Progenitor cell of endocrine pancreas (in vitro differentiated cells): Measurements from ENCODE around the gene RSRC1. TPM values are rescaled to one million over a fixed set of nuclear protein-coding genes. Genes with fewer than 3 reads are reported as not detected.
"Not testable (repeated sequence)": the region's sequence is repeated elsewhere in the genome, so short reads cannot be mapped to it uniquely, and the experiment has no call there.

Source experiments
- DNase-seq: peaks from one replicate; pipeline ENCODE4 v3.0.0; 2021; ENCODE audit warnings: low spot score; ENCODE audit not compliant: unreplicated experiment
- H3K27ac Mint-ChIP-seq: 2 replicates; pipeline ENCODE4 v1.8.0; 2021; ENCODE audit warnings: mild to moderate bottlenecking, moderate library complexity, mixed read lengths
- H3K27me3 Mint-ChIP-seq: 2 replicates; pipeline ENCODE4 v1.8.0; 2021; ENCODE audit warnings: mixed read lengths
- H3K36me3 Mint-ChIP-seq: 2 replicates; pipeline ENCODE4 v1.8.0; 2022; ENCODE audit warnings: mixed read lengths; ENCODE audit not compliant: insufficient read depth
- H3K4me1 Mint-ChIP-seq: 2 replicates; pipeline ENCODE4 v1.8.0; 2021; ENCODE audit warnings: low read depth, mixed read lengths
- H3K4me3 Mint-ChIP-seq: 2 replicates; pipeline ENCODE4 v1.8.0; 2021; ENCODE audit warnings: low read depth, mild to moderate bottlenecking, moderate library complexity, mixed read lengths
- H3K9me3 Mint-ChIP-seq: 2 replicates; pipeline ENCODE4 v1.8.0; 2021; ENCODE audit warnings: low read depth, mixed read lengths
- CTCF ChIP-seq: fragments of 200-600 bp; sonication (generic); IDR thresholded peaks from one replicate; pipeline ENCODE4 v1.5.0; 2021; ENCODE audit warnings: antibody characterized with exemption, mild to moderate bottlenecking; ENCODE audit not compliant: unreplicated experiment
- long read RNA-seq: library from polyadenylated mRNA; unstranded; transcript quantifications from one replicate; pipeline ENCODE4 v2.0.0, GENCODE V29; 2020
- total RNA-seq: library from RNA; stranded (reverse); gene quantifications from 2 replicates; pipeline ENCODE4 v1.2.1, GENCODE V29; 2021

The RSRC1 gene
- 50.6 and 55.7 TPM in 2 replicates for total RNA-seq
- long read RNA-seq, transcript RSRC1-215 (10 exons, 1,738 nt): minor isoform, 9 of 39 reads
- long read RNA-seq, transcript RSRC1-201 (10 exons, 1,727 nt): major isoform, 10 of 39 reads
- long read RNA-seq, partial matches to known transcripts: 8 of 39 reads
- long read RNA-seq, other reads (novel, unspliced or antisense): 11 of 39 reads

- Mint-ChIP-seq H3K27me3 (peaks cover 44% of the 10 kb centered on the region), H3K36me3 (peaks cover 20% of the 10 kb centered on the region), H3K4me3 (peak within 1 kb of the TSS; percentile 86), H3K27ac (peak within 1 kb of the TSS; percentile 95), H3K4me1 (peaks cover 33% of the 10 kb centered on the region), H3K9me3 (peaks cover 15% of the 10 kb centered on the region)
- peak; percentile 75 for DNase-seq
- TF ChIP-seq CTCF: no peak
Measured at GRCh38 chr3:158109804-158110657, at the start of gene RSRC1. Gene RSRC1 (plus strand): TSS chr3:158110089. CDS start chr3:158122105, 12,016 bp downstream.

GRCh38 chr3:158065574-158065973 lies 44.3 kb upstream of the RSRC1 start:
- not testable (repeated sequence) for H3K27me3 Mint-ChIP-seq, H3K27ac Mint-ChIP-seq

DNA sequence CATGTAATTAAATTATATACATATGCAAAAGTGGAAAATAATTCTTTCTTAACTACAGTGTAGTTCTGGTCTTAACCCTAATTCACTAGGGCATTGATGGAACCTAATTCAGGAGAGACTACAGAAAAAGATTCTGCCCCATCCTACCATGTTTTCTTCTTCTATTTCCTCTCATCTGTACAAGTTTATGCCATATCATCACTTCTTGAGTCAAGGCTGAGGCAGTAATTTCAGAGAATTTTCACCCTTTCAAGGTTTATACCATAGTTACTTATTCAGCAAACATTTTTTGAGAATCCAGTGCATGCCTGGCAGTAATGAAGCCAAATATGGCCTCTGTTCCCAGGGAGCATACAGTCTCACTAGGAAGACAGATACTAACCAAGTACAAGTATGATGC lies 37.1 kb upstream of the RSRC1 start:
- DNase-seq: no peak
- peaks cover 4% of the 10 kb centered on the region for H3K27me3 Mint-ChIP-seq

More at GRCh38 chr3:158065574-158065973, 44.3 kb upstream of the RSRC1 start:
- not testable (repeated sequence) for H3K4me3 Mint-ChIP-seq, DNase-seq, H3K9me3 Mint-ChIP-seq, H3K36me3 Mint-ChIP-seq, H3K4me1 Mint-ChIP-seq

GRCh38 chr3:158074591-158074990 lies 35.3 kb upstream of the RSRC1 start:
- H3K36me3 Mint-ChIP-seq: no peaks in the 10 kb centered on the region
- peaks cover 4% of the 10 kb centered on the region for H3K27me3 Mint-ChIP-seq
- DNase-seq: no peak
- H3K4me1 Mint-ChIP-seq: no peaks in the 10 kb centered on the region
- H3K9me3 Mint-ChIP-seq: no peaks in the 10 kb centered on the region
- TF ChIP-seq CTCF: no peak
- H3K27ac Mint-ChIP-seq: no peak overlapping the region
- H3K4me3 Mint-ChIP-seq: no peak overlapping the region

More for the DNA sequence above, 37.1 kb upstream of the RSRC1 start:
- Mint-ChIP-seq H3K9me3 (no peaks in the 10 kb centered on the region), H3K4me3 (no peak overlapping the region), H3K36me3 (no peaks in the 10 kb centered on the region), H3K4me1 (peaks cover 6% of the 10 kb centered on the region), H3K27ac (no peak overlapping the region)
- TF ChIP-seq CTCF: no peak

DNA sequence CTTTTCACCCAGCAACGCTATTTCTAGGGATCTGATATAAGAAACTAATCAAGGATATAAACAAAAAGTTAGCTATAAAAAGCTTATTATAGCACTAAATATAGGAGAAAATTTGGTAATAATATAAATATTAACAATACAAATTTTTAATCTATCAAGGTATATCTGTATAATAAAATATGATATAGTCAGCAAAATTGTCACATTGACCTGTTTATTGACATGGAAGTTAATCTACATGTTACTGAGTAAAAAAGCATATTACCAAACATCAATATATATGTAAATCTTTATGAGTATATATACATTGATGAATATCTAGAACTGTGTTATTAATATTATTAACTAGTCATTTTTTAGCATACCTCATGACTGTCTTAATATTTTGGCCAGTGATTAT lies 30.3 kb upstream of the RSRC1 start:
- peaks cover 5% of the 10 kb centered on the region for H3K27me3 Mint-ChIP-seq
- H3K36me3 Mint-ChIP-seq: no peaks in the 10 kb centered on the region
- no peak overlapping the region for H3K27ac Mint-ChIP-seq
- no peak for TF ChIP-seq CTCF
- no peak for DNase-seq
- H3K4me1 Mint-ChIP-seq: no peaks in the 10 kb centered on the region
- no peak overlapping the region for H3K4me3 Mint-ChIP-seq
- H3K9me3 Mint-ChIP-seq: no peaks in the 10 kb centered on the region

DNA sequence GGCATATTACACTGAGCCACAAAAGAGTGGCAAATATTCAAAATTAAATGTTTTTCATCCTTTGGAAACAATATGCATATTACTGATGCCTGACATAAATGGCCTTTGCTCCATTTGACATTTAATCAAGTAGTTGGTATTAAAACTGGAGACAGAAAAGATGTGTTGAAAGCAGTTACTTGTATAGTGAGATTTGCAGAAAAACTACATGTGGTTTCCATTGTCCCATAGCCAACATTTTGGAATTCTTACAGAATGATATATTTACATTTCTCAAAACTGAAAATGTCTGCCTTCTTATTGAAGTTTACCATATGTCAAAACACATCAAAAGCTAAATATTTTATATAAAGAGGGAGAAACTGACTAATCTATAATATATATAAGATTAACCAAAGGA lies 25.2 kb upstream of the RSRC1 start:
- H3K4me1 Mint-ChIP-seq: peaks cover 17% of the 10 kb centered on the region
- no peak for DNase-seq

More for the DNA sequence above, 25.2 kb upstream of the RSRC1 start:
- no peak overlapping the region for H3K27ac Mint-ChIP-seq
- peaks cover 5% of the 10 kb centered on the region for H3K27me3 Mint-ChIP-seq
- TF ChIP-seq CTCF: no peak
- no peaks in the 10 kb centered on the region for H3K9me3 Mint-ChIP-seq
- H3K4me3 Mint-ChIP-seq: no peak overlapping the region
- H3K36me3 Mint-ChIP-seq: no peaks in the 10 kb centered on the region
